ENCODE results near the gene ARL4D. TPM values are rescaled to one million over a fixed set of nuclear protein-coding genes. Genes with fewer than 3 reads are reported as not detected.
"Not testable (repeated sequence)": the region's sequence is repeated elsewhere in the genome, so short reads cannot be mapped to it uniquely, and the experiment has no call there.

ARL4D gene
- polyA plus RNA-seq, 1 experiment, result 15.0 TPM

- H3K4me3 ChIP-seq (ENCODE audit: low read depth, low read length), result no peak overlapping the region
- H3K27me3 ChIP-seq (ENCODE audit: control insufficient read depth, insufficient read depth, low read length), result no peaks in the 10 kb centered on the region
- no peak for TF ChIP-seq CTCF (IDR thresholded peaks at IDR 0.05; ENCODE audit: low read depth, low read length)
- ChIA-PET POLR2A (no interaction called here), CTCF (no interaction called here)
- DNase-seq (ENCODE audit: low read depth, low spot score), result no peak
- H3K9me3 ChIP-seq (ENCODE audit: control insufficient read depth, insufficient read depth, low read length), result no peaks in the 10 kb centered on the region; the same call in 1 of the 2 replicates
- no peak overlapping the region for H3K27ac ChIP-seq (ENCODE audit: low read depth, low read length)
Measured at GRCh38 chr17:43373356-43373755, 25.4 kb upstream of the ARL4D start.

GRCh38 chr17:43375915-43376314 lies 22.9 kb upstream of the ARL4D start:
- H3K27ac ChIP-seq (ENCODE audit: low read depth, low read length); POLR2A ChIA-PET; H3K4me3 ChIP-seq (ENCODE audit: low read depth, low read length); H3K27me3 ChIP-seq (ENCODE audit: control insufficient read depth, insufficient read depth, low read length); DNase-seq (ENCODE audit: low read depth, low spot score); CTCF ChIA-PET: not testable (repeated sequence)
- peaks cover 19% of the 10 kb centered on the region for H3K9me3 ChIP-seq (ENCODE audit: control insufficient read depth, insufficient read depth, low read length)

- CTCF ChIA-PET, result no interaction called here
- no peak overlapping the region for H3K4me3 ChIP-seq (ENCODE audit: low read depth, low read length)
- H3K27ac ChIP-seq (ENCODE audit: low read depth, low read length), result no peak overlapping the region
- H3K9me3 ChIP-seq (ENCODE audit: control insufficient read depth, insufficient read depth, low read length), result peaks cover 24% of the 10 kb centered on the region
- no peak for DNase-seq (ENCODE audit: low read depth, low spot score)
- TF ChIP-seq CTCF (IDR thresholded peaks at IDR 0.05; ENCODE audit: low read depth, low read length), result no peak
- POLR2A ChIA-PET, result interaction anchor here (1.0 kb wide), 1 partner anchor 9 kb away, joined by 3 read pairs; no protein-coding TSS in a partner anchor
- H3K27me3 ChIP-seq (ENCODE audit: control insufficient read depth, insufficient read depth, low read length), result no peaks in the 10 kb centered on the region
Measured at GRCh38 chr17:43377056-43377810, 21.6 kb upstream of the ARL4D start.

- Histone ChIP-seq H3K9me3 (ENCODE audit: control insufficient read depth, insufficient read depth, low read length) (peaks cover 24% of the 10 kb centered on the region), H3K27me3 (ENCODE audit: control insufficient read depth, insufficient read depth, low read length) (no peaks in the 10 kb centered on the region), H3K27ac (ENCODE audit: low read depth, low read length) (no peak overlapping the region), H3K4me3 (ENCODE audit: low read depth, low read length) (no peak overlapping the region)
- no peak for DNase-seq (ENCODE audit: low read depth, low spot score)
- ChIA-PET POLR2A (no interaction called here), CTCF (no interaction called here)
- TF ChIP-seq CTCF (IDR thresholded peaks at IDR 0.05; ENCODE audit: low read depth, low read length), result no peak
Measured at GRCh38 chr17:43378766-43379165, 20.0 kb upstream of the ARL4D start.

- ChIA-PET CTCF (interaction anchor here (1.0 kb wide), 2 partner anchors 8 to 104 kb away, joined by 3 read pairs; partner anchors contain the start of gene DHX8), POLR2A (no interaction called here)
- no peak for DNase-seq (ENCODE audit: low read depth, low spot score)
- Histone ChIP-seq H3K9me3 (ENCODE audit: control insufficient read depth, insufficient read depth, low read length) (peaks cover 24% of the 10 kb centered on the region), H3K4me3 (ENCODE audit: low read depth, low read length) (no peak overlapping the region), H3K27ac (ENCODE audit: low read depth, low read length) (no peak overlapping the region), H3K27me3 (ENCODE audit: control insufficient read depth, insufficient read depth, low read length) (no peaks in the 10 kb centered on the region)
- no peak for TF ChIP-seq CTCF (IDR thresholded peaks at IDR 0.05; ENCODE audit: low read depth, low read length)
Measured at GRCh38 chr17:43380307-43380706, 18.5 kb upstream of the ARL4D start.
